ENCODE data around the gene LRRC3. TPM values are rescaled to one million over a fixed set of nuclear protein-coding genes. Genes with fewer than 3 reads are reported as not detected.

Gene LRRC3
- total RNA-seq, 1 donor from 2014 or later = 9.1 TPM

DNA sequence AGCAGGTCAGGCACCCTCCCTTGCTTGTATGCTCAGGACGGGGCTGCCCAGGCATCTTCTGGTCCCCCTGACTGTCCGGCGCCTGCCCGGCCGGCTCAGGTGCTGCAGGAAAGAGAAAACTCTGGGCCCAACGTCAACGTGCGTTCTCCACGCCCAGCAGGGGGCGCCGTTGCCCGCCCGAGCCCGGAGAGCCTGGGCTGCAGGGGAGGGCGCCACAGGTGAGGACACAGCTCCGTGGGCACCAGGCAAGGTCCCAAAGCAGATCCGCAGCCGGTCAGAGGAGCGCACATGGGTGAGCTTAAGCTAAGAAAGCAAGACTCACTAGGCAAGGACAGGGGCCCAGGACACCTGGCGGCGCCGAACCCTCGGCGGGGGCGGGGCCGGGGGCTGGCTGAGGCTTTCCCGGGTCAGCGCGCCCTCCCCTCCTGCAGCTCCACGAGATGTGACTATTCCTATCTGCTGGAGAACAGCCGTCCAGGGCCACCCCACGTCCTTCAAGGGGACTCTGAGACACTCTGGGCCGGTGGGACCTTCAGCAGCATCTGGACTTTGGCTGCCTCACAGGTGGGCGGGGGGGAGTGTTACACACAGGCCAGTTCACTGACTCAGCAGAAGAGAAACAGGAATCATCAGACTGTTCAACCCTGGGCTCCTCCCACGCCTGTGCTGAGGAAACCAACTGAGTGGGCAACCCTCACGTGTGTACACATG is 55.4 kb downstream of the LRRC3 start:
- no peaks in the 10 kb centered on the region for H3K9me3 Mint-ChIP-seq (ENCODE audit: unreplicated experiment)
- H3K27me3 Mint-ChIP-seq (ENCODE audit: unreplicated experiment) = peaks cover 8% of the 10 kb centered on the region
- no peak overlapping the region for H3K27ac Mint-ChIP-seq (ENCODE audit: unreplicated experiment)
- H3K36me3 Mint-ChIP-seq (ENCODE audit: low read depth, unreplicated experiment) = peaks cover 4% of the 10 kb centered on the region
- H3K4me1 Mint-ChIP-seq (ENCODE audit: unreplicated experiment) = no peaks in the 10 kb centered on the region
- DNase-seq (ENCODE audit: low spot score) = peak; percentile 86
- TF ChIP-seq, protein P1, sequence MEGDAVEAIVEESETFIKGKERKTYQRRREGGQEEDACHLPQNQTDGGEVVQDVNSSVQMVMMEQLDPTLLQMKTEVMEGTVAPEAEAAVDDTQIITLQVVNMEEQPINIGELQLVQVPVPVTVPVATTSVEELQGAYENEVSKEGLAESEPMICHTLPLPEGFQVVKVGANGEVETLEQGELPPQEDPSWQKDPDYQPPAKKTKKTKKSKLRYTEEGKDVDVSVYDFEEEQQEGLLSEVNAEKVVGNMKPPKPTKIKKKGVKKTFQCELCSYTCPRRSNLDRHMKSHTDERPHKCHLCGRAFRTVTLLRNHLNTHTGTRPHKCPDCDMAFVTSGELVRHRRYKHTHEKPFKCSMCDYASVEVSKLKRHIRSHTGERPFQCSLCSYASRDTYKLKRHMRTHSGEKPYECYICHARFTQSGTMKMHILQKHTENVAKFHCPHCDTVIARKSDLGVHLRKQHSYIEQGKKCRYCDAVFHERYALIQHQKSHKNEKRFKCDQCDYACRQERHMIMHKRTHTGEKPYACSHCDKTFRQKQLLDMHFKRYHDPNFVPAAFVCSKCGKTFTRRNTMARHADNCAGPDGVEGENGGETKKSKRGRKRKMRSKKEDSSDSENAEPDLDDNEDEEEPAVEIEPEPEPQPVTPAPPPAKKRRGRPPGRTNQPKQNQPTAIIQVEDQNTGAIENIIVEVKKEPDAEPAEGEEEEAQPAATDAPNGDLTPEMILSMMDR (IDR thresholded peaks at IDR 0.05; ENCODE audit: unreplicated experiment) = peak; percentile 94
- H3K4me3 Mint-ChIP-seq (ENCODE audit: unreplicated experiment) = no peak overlapping the region

DNA sequence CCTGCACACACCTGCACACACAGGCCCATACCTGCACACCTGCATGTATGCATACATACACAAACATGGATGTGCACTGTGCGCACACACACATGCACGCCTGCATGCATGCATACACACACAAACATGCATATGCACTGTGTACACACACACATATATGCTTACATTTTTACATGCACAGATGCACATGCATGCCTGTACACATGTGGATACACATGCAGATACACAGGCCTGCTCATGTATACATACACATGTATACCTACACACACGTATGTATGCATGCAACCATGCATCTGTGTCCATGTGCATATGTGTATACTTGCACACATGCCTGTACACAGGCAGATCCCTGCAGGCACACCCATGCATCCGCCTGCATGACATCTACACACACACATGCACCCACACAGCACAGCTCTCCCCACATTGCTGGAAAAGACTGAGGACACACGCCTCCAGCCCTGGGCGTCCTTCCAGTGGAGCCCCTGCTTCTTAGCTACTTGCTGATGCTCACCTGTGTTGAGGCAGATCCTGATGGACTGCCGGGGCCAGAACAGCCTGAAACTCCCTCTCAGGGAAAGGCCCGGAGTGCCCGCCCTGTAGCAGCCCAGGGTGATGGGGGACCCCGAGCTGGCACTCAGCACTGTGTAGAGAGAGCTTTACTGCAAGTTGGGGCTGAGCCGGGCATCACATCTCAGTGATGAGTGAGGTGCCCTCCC is 56.1 kb downstream of the LRRC3 start:
- peaks cover 7% of the 10 kb centered on the region for H3K27me3 Mint-ChIP-seq (ENCODE audit: unreplicated experiment)

More for the DNA sequence above, 56.1 kb downstream of the LRRC3 start:
- TF ChIP-seq, protein P1 (IDR thresholded peaks at IDR 0.05; ENCODE audit: unreplicated experiment) = no peak
- Mint-ChIP-seq H3K27ac (ENCODE audit: unreplicated experiment) (no peak overlapping the region), H3K36me3 (ENCODE audit: low read depth, unreplicated experiment) (peaks cover 4% of the 10 kb centered on the region), H3K4me3 (ENCODE audit: unreplicated experiment) (no peak overlapping the region), H3K9me3 (ENCODE audit: unreplicated experiment) (no peaks in the 10 kb centered on the region), H3K4me1 (ENCODE audit: unreplicated experiment) (no peaks in the 10 kb centered on the region)
- DNase-seq (ENCODE audit: low spot score) = no peak

Other genes starting within 250 kb of the LRRC3 start
- gene ICOSLG, start 214.6 kb upstream of the LRRC3 start, total RNA-seq (ENCODE audit: unreplicated experiment) = 1.2 TPM
- not detected for gene DNMT3L, start 193.6 kb upstream of the LRRC3 start, total RNA-seq (ENCODE audit: unreplicated experiment)
- not detected for gene AIRE, start 169.6 kb upstream of the LRRC3 start, total RNA-seq (ENCODE audit: unreplicated experiment)
- gene PFKL, start 155.5 kb upstream of the LRRC3 start, total RNA-seq (ENCODE audit: unreplicated experiment) = 66.6 TPM
- 12.2 TPM for gene CFAP410, start 116.1 kb upstream of the LRRC3 start, total RNA-seq (ENCODE audit: unreplicated experiment)
- 0.15 TPM for gene TRPM2, start 101.9 kb upstream of the LRRC3 start, total RNA-seq (ENCODE audit: unreplicated experiment)
- not detected for gene KRTAP10-1, start 84.7 kb downstream of the LRRC3 start, total RNA-seq (ENCODE audit: unreplicated experiment)
- gene KRTAP10-2, start 96.0 kb downstream of the LRRC3 start, total RNA-seq (ENCODE audit: unreplicated experiment) = not detected
- not detected for gene KRTAP10-3, start 103.3 kb downstream of the LRRC3 start, total RNA-seq (ENCODE audit: unreplicated experiment)
- not detected for gene KRTAP10-4, start 118.2 kb downstream of the LRRC3 start, total RNA-seq (ENCODE audit: unreplicated experiment)
- gene KRTAP10-5, start 125.1 kb downstream of the LRRC3 start, total RNA-seq (ENCODE audit: unreplicated experiment) = not detected
- gene KRTAP10-6, start 137.0 kb downstream of the LRRC3 start, total RNA-seq (ENCODE audit: unreplicated experiment) = not detected
- not detected for gene KRTAP10-7, start 145.1 kb downstream of the LRRC3 start, total RNA-seq (ENCODE audit: unreplicated experiment)
- not detected for gene KRTAP10-8, start 156.6 kb downstream of the LRRC3 start, total RNA-seq (ENCODE audit: unreplicated experiment)
- not detected for gene KRTAP10-9, start 171.6 kb downstream of the LRRC3 start, total RNA-seq (ENCODE audit: unreplicated experiment)
- gene KRTAP10-10, start 181.8 kb downstream of the LRRC3 start, total RNA-seq (ENCODE audit: unreplicated experiment) = not detected
- gene KRTAP10-11, start 190.9 kb downstream of the LRRC3 start, total RNA-seq (ENCODE audit: unreplicated experiment) = not detected
- gene KRTAP12-4, start 199.1 kb downstream of the LRRC3 start, total RNA-seq (ENCODE audit: unreplicated experiment) = not detected
- gene KRTAP12-3, start 202.4 kb downstream of the LRRC3 start, total RNA-seq (ENCODE audit: unreplicated experiment) = not detected
- gene KRTAP12-2, start 211.4 kb downstream of the LRRC3 start, total RNA-seq (ENCODE audit: unreplicated experiment) = not detected
- gene KRTAP12-1, start 226.7 kb downstream of the LRRC3 start, total RNA-seq (ENCODE audit: unreplicated experiment) = not detected
- not detected for gene KRTAP10-12, start 241.7 kb downstream of the LRRC3 start, total RNA-seq (ENCODE audit: unreplicated experiment)